ENCODE results near the gene MAFG. TPM values are rescaled to one million over a fixed set of nuclear protein-coding genes. Genes with fewer than 3 reads are reported as not detected.

Gene MAFG
- polyA plus RNA-seq, 1 of the 3 experiments (the other 2 are of a cell fraction), result 38.7 TPM

- H3K27me3 ChIP-seq (ENCODE audit: insufficient read depth), result no peaks in the 10 kb centered on the region
- peaks cover 19 to 33% of the 10 kb centered on the region in 2 experiments for H3K4me1 ChIP-seq (ENCODE audit: control insufficient read depth in 1 of 2, insufficient read depth in 2 of 2, low read depth in 1 of 2, low read length in 1 of 2)
- no peak overlapping the region for H3K9ac ChIP-seq
- peaks cover 10 to 44% of the 10 kb centered on the region in 2 experiments for H3K36me3 ChIP-seq (replicated peaks in 1 of 2; ENCODE audit: control insufficient read depth in 1 of 2, insufficient read depth in 2 of 2, low read length in 1 of 2)
- no peak overlapping the region for H3K27ac ChIP-seq (ENCODE audit: low read depth in 2 of 2, low read length in 1 of 2)
- H3K9me2 ChIP-seq, result no peaks in the 10 kb centered on the region
- H2AFZ ChIP-seq (ENCODE audit: low read depth), result no peak overlapping the region
- 92% methylated on average over 33 of the region's 33 CpGs for WGBS (ENCODE audit: low lambda C conversion rate)
- POLR2A ChIA-PET, result no interaction called here
- peaks cover 22% of the 10 kb centered on the region for H3F3A ChIP-seq (replicated peaks; ENCODE audit: insufficient read depth)
- peaks cover 93% of the 10 kb centered on the region for H3K79me2 ChIP-seq (ENCODE audit: insufficient read depth)
- CTCF ChIA-PET, result interaction anchor here (1.0 to 2.9 kb wide), 3 partner anchors 39 to 100 kb away, joined by 5 to 10 read pairs (median 6); no protein-coding TSS in a partner anchor
- no peak for DNase-seq
- TF ChIP-seq TCF12 (IDR thresholded peaks at IDR 0.05) (no peak), GATA2 (CRISPR knock-in tag; IDR thresholded peaks at IDR 0.05) (no peak), RCOR1 (IDR thresholded peaks at IDR 0.05; ENCODE audit: low read length) (no peak), MXI1 (IDR thresholded peaks at IDR 0.05; ENCODE audit: low read depth, low read length) (no peak), FOSL2 (IDR thresholded peaks at IDR 0.05; ENCODE audit: borderline replicate concordance, low read depth) (no peak), TEAD4 (IDR thresholded peaks at IDR 0.05; ENCODE audit: borderline replicate concordance, insufficient read depth) (no peak), CTCF (IDR thresholded peaks at IDR 0.05) (no peak), CHD2 (IDR thresholded peaks at IDR 0.05; ENCODE audit: low read length, partially characterized antibody) (no peak)
- no peak overlapping the region for H3K4me3 ChIP-seq (ENCODE audit: low read depth in 2 of 2, low read length in 1 of 2)
- H3K9me3 ChIP-seq, result no peaks in the 10 kb centered on the region
- peaks cover 83% of the 10 kb centered on the region for H4K20me1 ChIP-seq (ENCODE audit: insufficient read depth)
- H3K4me2 ChIP-seq, result no peak overlapping the region
Measured at GRCh38 chr17:81920612-81921536, 6.7 kb downstream of the MAFG start.

DNA sequence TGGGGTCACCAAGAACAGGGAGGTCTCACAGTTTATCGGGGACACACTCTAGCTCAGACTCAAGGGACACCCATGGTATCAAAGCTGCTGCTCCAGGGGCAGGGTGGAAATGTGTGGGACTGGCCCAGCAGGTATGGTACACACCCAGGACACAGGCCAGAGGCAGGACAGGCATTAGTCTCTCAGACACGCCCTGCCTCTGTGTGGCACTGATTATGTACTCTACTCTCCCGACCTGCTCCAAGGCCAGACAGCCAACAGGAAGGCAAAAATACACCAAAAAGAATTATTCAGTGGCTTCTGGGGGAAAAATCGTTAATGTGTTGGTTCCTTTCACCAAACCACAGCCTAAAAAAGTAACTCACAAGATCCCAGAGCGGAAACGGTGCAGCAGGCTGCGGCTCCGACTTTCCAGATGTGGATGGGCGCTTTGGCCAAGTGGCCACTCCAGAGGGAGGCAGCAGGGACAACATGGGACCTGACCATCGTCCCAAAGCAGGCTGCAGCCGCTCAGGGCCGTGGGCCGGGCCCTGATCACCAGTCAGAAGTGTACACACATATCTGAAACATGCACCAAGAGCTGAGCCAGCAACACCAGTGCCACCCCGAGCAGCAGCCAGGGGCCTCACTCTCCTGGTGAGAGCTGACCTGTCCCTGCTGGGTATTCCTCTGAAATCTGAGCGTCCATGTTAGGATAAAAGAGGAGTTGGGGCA, 8.5 kb downstream of the MAFG start:
- H4K20me1 ChIP-seq (ENCODE audit: insufficient read depth), result peaks cover 76% of the 10 kb centered on the region

More for the DNA sequence above, 8.5 kb downstream of the MAFG start:
- Histone ChIP-seq H3K4me1 (ENCODE audit: control insufficient read depth in 1 of 2, insufficient read depth in 2 of 2, low read depth in 1 of 2, low read length in 1 of 2) (peaks cover 12 to 24% of the 10 kb centered on the region in 2 experiments; a peak in 3 of 4 replicates), H3K79me2 (ENCODE audit: insufficient read depth) (peaks cover 84% of the 10 kb centered on the region), H3K4me3 (ENCODE audit: low read depth in 2 of 2, low read length in 1 of 2) (no peak overlapping the region), H3F3A (replicated peaks; ENCODE audit: insufficient read depth) (peaks cover 22% of the 10 kb centered on the region), H3K27me3 (ENCODE audit: insufficient read depth) (no peaks in the 10 kb centered on the region), H3K9me3 (no peaks in the 10 kb centered on the region), H2AFZ (ENCODE audit: low read depth) (no peak overlapping the region), H3K4me2 (no peak overlapping the region), H3K27ac (ENCODE audit: low read depth in 2 of 2, low read length in 1 of 2) (no peak overlapping the region), H3K36me3 (replicated peaks in 1 of 2; ENCODE audit: control insufficient read depth in 1 of 2, insufficient read depth in 2 of 2, low read length in 1 of 2) (peaks cover 17 to 63% of the 10 kb centered on the region in 2 experiments), H3K9me2 (no peaks in the 10 kb centered on the region), H3K9ac (no peak overlapping the region)
- ChIA-PET CTCF (interaction anchor here (2.9 kb wide), 1 partner anchor 49 kb away, joined by 10 read pairs; no protein-coding TSS in a partner anchor), POLR2A (no interaction called here)
- TF ChIP-seq FOSL2 (IDR thresholded peaks at IDR 0.05; ENCODE audit: borderline replicate concordance, low read depth) (no peak), MXI1 (IDR thresholded peaks at IDR 0.05; ENCODE audit: low read depth, low read length) (no peak)
- DNase-seq, result no peak
- WGBS (ENCODE audit: low lambda C conversion rate), result 83% methylated on average over 14 of the region's 15 CpGs
